Measurements from ENCODE around the gene ANKMY1. TPM values are rescaled to one million over a fixed set of nuclear protein-coding genes. Genes with fewer than 3 reads are reported as not detected.
A peak's percentile ranks its signal among the peaks of the same experiment; 100 is the strongest.
"Not testable (repeated sequence)": the region's sequence is repeated elsewhere in the genome, so short reads cannot be mapped to it uniquely, and the experiment has no call there.

The ANKMY1 gene
- total and polyA plus RNA-seq, 10 donors = 7.6 to 45.5 (median 29.4) TPM

- Histone ChIP-seq H3K4me3 (no peak overlapping the region), H3K4me1 (peaks cover 0 to 4% (median 2%) of the 10 kb centered on the region in 6 donors), H3K9me3 (peaks cover 0 to 56% (median 26%) of the 10 kb centered on the region in 8 donors), H3K27me3 (replicated peaks in 1 of 7) (peaks cover 0 to 5% (median 0%) of the 10 kb centered on the region in 7 donors), H3K36me3 (peaks cover 0 to 84% (median 40%) of the 10 kb centered on the region in 6 donors), H3K27ac (no peak overlapping the region)
- peak; percentile 32 for DNase-seq
- 81 to 85% (median 82%) methylated on average over 7 to 8 of the region's 8 CpGs for WGBS, 5 donors
- TF ChIP-seq POLR2AphosphoS5 (IDR thresholded peaks at IDR 0.05) (peak in 1 of 3 donors; percentile 7), CTCF (IDR thresholded peaks at IDR 0.05 in 8 of 11, conservative IDR thresholded peaks at IDR 0.05 in 3 of 11) (no peak)
- intact Hi-C loops (cut with DNase I; ENCODE audit: low total_unique reads) = no loop called here
These were observed 32.6 kb downstream of the ANKMY1 start for GRCh38 chr2:240524963-240525718.

- H3K4me1 ChIP-seq = peaks cover 0 to 16% (median 3%) of the 10 kb centered on the region in 6 donors
- no peak overlapping the region for H3K27ac ChIP-seq
- H3K9me3 ChIP-seq = peaks cover 0 to 48% (median 26%) of the 10 kb centered on the region in 8 donors
- H3K27me3 ChIP-seq (replicated peaks in 1 of 7) = peaks cover 0 to 16% (median 0%) of the 10 kb centered on the region in 7 donors
- H3K36me3 ChIP-seq = peaks cover 0 to 76% (median 33%) of the 10 kb centered on the region in 6 donors
- TF ChIP-seq POLR2AphosphoS5 (IDR thresholded peaks at IDR 0.05) (peak in 1 of 3 donors; percentile 53), CTCF (IDR thresholded peaks at IDR 0.05 in 8 of 11, conservative IDR thresholded peaks at IDR 0.05 in 3 of 11) (no peak)
- peak; percentile 61 for DNase-seq
- intact Hi-C loops (cut with DNase I; ENCODE audit: low total_unique reads) = no loop called here
- no peak overlapping the region for H3K4me3 ChIP-seq
- WGBS, 5 donors = 96 to 98% (median 96%) methylated on average over 23 to 32 of the region's 32 CpGs
These were observed 34.1 kb downstream of the ANKMY1 start for GRCh38 chr2:240523451-240524281.

GRCh38 chr2:240522406-240522805 lies 35.4 kb downstream of the ANKMY1 start:
- peaks cover 0 to 48% (median 26%) of the 10 kb centered on the region in 8 donors for H3K9me3 ChIP-seq
- TF ChIP-seq CTCF (IDR thresholded peaks at IDR 0.05 in 8 of 11, conservative IDR thresholded peaks at IDR 0.05 in 3 of 11) = no peak
- no peak for TF ChIP-seq POLR2A (IDR thresholded peaks at IDR 0.05)
- H3K27me3 ChIP-seq (replicated peaks in 1 of 7) = peaks cover 0 to 16% (median 0%) of the 10 kb centered on the region in 7 donors
- peaks cover 0 to 16% (median 3%) of the 10 kb centered on the region in 6 donors for H3K4me1 ChIP-seq
- H3K27ac ChIP-seq = no peak overlapping the region
- H3K36me3 ChIP-seq = peaks cover 0 to 64% (median 32%) of the 10 kb centered on the region in 6 donors
- WGBS, 5 donors = 95 to 98% (median 97%) methylated on average over 12 of the region's 12 CpGs
- DNase-seq = peak; percentile 41
- H3K4me3 ChIP-seq = no peak overlapping the region
- intact Hi-C loops (cut with DNase I; ENCODE audit: low total_unique reads) = no loop called here

GRCh38 chr2:240521885-240522284 lies 35.9 kb downstream of the ANKMY1 start:
- H3K4me3 ChIP-seq; intact Hi-C loops (cut with DNase I; ENCODE audit: low total_unique reads); H3K27ac ChIP-seq: not testable (repeated sequence)
- Histone ChIP-seq H3K27me3 (replicated peaks in 1 of 7) (peaks cover 0 to 16% (median 0%) of the 10 kb centered on the region in 7 donors), H3K4me1 (peaks cover 0 to 16% (median 3%) of the 10 kb centered on the region in 6 donors), H3K9me3 (peaks cover 0 to 48% (median 26%) of the 10 kb centered on the region in 8 donors), H3K36me3 (peaks cover 0 to 61% (median 32%) of the 10 kb centered on the region in 6 donors)
- 92 to 97% (median 95%) methylated on average over 5 of the region's 5 CpGs for WGBS, 5 donors
- DNase-seq = peak; percentile 32

Measured in spleen (tissue), 11 donors.